RWPE2 (cell line): ENCODE data around the gene HDAC10.

Experiments used
- ATAC-seq: fragments of 200-7000 bp; cut with Tn5 transposase; 3 replicates; pipeline ENCODE4 v1.9.1; 2021; ENCODE audit warnings: low read depth
- DNase-seq: peaks from one replicate; pipeline ENCODE4 v3.0.0-alpha.2; 2020; ENCODE audit warnings: low spot score
- H3K27ac ChIP-seq: fragments of 450-650 bp; 2 replicates; pipeline ENCODE4 v1.5.1; 2017; ENCODE audit warnings: mild to moderate bottlenecking; ENCODE audit not compliant: poor library complexity, severe bottlenecking
- H3K27me3 ChIP-seq: fragments of 250-450 bp; sonication (Bioruptor Pico); 2 replicates; pipeline ENCODE4 v1.5.1; 2021; ENCODE audit warnings: mild to moderate bottlenecking, moderate library complexity; ENCODE audit not compliant: insufficient read depth, poor library complexity, severe bottlenecking
- H3K36me3 ChIP-seq: fragments of 250-450 bp; sonication (Bioruptor Pico); 2 replicates; pipeline ENCODE4 v1.5.1; 2020; ENCODE audit warnings: low read depth, mild to moderate bottlenecking, moderate library complexity
- H3K4me1 ChIP-seq: fragments of 250-450 bp; sonication (Bioruptor Pico); 2 replicates; pipeline ENCODE4 v1.5.1; 2021; ENCODE audit warnings: mild to moderate bottlenecking, moderate library complexity; ENCODE audit not compliant: insufficient read depth, poor library complexity, severe bottlenecking
- H3K4me3 ChIP-seq: fragments of 250-450 bp; sonication (Bioruptor Pico); 2 replicates; pipeline ENCODE4 v1.5.1; 2021; ENCODE audit warnings: mild to moderate bottlenecking, moderate library complexity; ENCODE audit not compliant: severe bottlenecking
- H3K9me3 ChIP-seq: fragments of 250-450 bp; sonication (Bioruptor Pico); 2 replicates; pipeline ENCODE4 v1.5.1; 2021; ENCODE audit warnings: mild to moderate bottlenecking, moderate library complexity; ENCODE audit not compliant: severe bottlenecking
- CTCF ChIP-seq: fragments of 450-650 bp; IDR thresholded peaks from one replicate; pipeline ENCODE4 v1.5.1; 2017; ENCODE audit warnings: mild to moderate bottlenecking, moderate library complexity; ENCODE audit not compliant: poor library complexity, severe bottlenecking

Gene HDAC10

DNA sequence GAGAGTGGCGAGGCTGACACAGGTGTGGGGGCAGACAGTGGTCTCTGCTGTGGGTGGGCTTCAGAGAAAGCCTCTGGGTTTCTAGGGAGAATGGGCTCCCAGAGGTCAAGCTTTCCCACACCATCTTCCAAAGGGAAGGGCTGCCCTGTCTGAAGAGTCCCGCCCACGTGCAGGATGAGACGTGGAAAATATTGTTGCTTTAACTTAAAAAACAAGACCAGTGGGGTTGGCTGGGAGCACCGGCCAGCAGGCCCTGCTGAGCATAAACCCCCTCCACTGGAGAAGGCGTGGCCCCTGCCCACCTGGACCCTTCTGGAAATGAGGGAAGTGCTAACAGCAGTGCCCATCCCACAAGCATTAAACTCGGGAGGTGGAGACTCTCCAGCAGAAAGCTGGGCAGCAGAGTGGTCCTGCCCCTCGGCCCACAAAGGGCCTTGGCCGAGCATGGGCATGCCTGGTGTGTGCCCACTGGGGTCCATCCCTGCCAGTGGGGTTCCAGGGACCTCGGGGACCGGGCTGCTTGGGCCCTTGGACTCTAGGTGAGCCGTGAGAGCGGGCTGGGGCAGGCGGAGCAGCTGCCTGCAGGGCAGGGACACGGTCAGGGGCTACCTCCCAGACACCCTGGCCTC lies 34.9 kb downstream of the HDAC10 start:
- ATAC-seq (no peak), DNase-seq (no peak)
- TF ChIP-seq CTCF, result no peak
- H3K4me3 ChIP-seq, result no peak overlapping the region
- peaks cover 66% of the 10 kb centered on the region for H3K36me3 ChIP-seq
- H3K27me3 ChIP-seq, result no peaks in the 10 kb centered on the region
- no peak overlapping the region for H3K27ac ChIP-seq
- H3K4me1 ChIP-seq, result no peaks in the 10 kb centered on the region
- no peaks in the 10 kb centered on the region for H3K9me3 ChIP-seq

- no peaks in the 10 kb centered on the region for H3K4me1 ChIP-seq
- DNase-seq (no peak), ATAC-seq (no peak)
- H3K27ac ChIP-seq, result no peak overlapping the region
- H3K9me3 ChIP-seq, result no peaks in the 10 kb centered on the region
- no peak for TF ChIP-seq CTCF
- H3K27me3 ChIP-seq, result no peaks in the 10 kb centered on the region
- peaks cover 70% of the 10 kb centered on the region for H3K36me3 ChIP-seq
- no peak overlapping the region for H3K4me3 ChIP-seq
Measured at GRCh38 chr22:50215297-50216054, 35.6 kb downstream of the HDAC10 start.

GRCh38 chr22:50213263-50213662 lies 37.8 kb downstream of the HDAC10 start:
- DNase-seq (no peak), ATAC-seq (no peak)
- H3K9me3 ChIP-seq, result no peaks in the 10 kb centered on the region
- H3K27ac ChIP-seq, result no peak overlapping the region
- H3K27me3 ChIP-seq, result no peaks in the 10 kb centered on the region
- no peak for TF ChIP-seq CTCF
- no peaks in the 10 kb centered on the region for H3K4me1 ChIP-seq
- no peak overlapping the region for H3K4me3 ChIP-seq
- peaks cover 83% of the 10 kb centered on the region for H3K36me3 ChIP-seq

DNA sequence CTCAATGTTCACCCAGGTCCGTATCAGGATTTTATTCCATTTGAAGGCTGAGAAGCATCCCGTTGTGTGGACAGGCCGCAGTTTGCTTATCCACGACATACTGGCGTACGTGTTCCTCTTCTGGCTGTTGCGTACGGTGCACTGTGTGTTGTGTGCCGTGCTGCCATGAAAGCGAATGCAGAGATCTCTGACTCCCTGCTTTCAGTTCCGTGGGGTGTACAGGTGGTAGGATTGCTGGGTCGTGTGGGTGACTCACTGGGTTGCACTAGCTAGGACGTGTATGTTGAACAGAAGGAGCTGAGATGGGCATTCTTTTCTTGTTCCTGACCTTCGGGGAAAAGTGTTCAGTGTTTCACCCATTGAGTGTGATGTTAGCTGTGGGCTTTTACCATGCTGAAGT lies 39.9 kb downstream of the HDAC10 start:
- peaks cover 82% of the 10 kb centered on the region for H3K36me3 ChIP-seq
- no peak for ATAC-seq
- no peaks in the 10 kb centered on the region for H3K4me1 ChIP-seq
- H3K27me3 ChIP-seq, result no peaks in the 10 kb centered on the region
- no peak overlapping the region for H3K4me3 ChIP-seq
- no peak for DNase-seq
- no peak for TF ChIP-seq CTCF
- no peaks in the 10 kb centered on the region for H3K9me3 ChIP-seq
- no peak overlapping the region for H3K27ac ChIP-seq
